Skeletal muscle tissue (tissue), 4 donors: ENCODE results near the gene FAAP20. TPM values are rescaled to one million over a fixed set of nuclear protein-coding genes. Genes with fewer than 3 reads are reported as not detected.

Experiments
- H3K27ac ChIP-seq: one replicate; pipeline ENCODE4 v1.7.0; 2013; ENCODE audit warnings: mild to moderate bottlenecking, low read depth, low read length, inconsistent platforms
- H3K27me3 ChIP-seq, 3 donors: one replicate each; pipeline ENCODE4 v1.7.0; 2013; ENCODE audit warnings: low read length in 3 of 3; ENCODE audit not compliant: control insufficient read depth in 3 of 3, insufficient read depth in 3 of 3
- H3K36me3 ChIP-seq, 3 donors: one replicate each; pipeline ENCODE4 v1.7.0; 2013; ENCODE audit warnings: low read length in 3 of 3; ENCODE audit not compliant: control insufficient read depth in 3 of 3, insufficient read depth in 3 of 3
- H3K4me1 ChIP-seq, 3 donors: one replicate each; pipeline ENCODE4 v1.7.0; 2013; ENCODE audit warnings: low read length in 3 of 3, mild to moderate bottlenecking in 3 of 3; ENCODE audit not compliant: control insufficient read depth in 3 of 3, insufficient read depth in 3 of 3
- H3K4me3 ChIP-seq, 3 donors: one replicate each; pipeline ENCODE4 v1.7.0; 2013; ENCODE audit warnings: low read length in 3 of 3
- H3K9ac ChIP-seq, 3 donors: one replicate each; pipeline ENCODE4 v1.7.0; 2013; ENCODE audit warnings: low read length in 3 of 3, mild to moderate bottlenecking in 3 of 3, moderate library complexity in 2 of 3, low read depth in 1 of 3
- H3K9me3 ChIP-seq, 3 donors: one replicate each; pipeline ENCODE4 v1.7.0; 2013; ENCODE audit warnings: low read length in 3 of 3; ENCODE audit not compliant: control insufficient read depth in 3 of 3
- total RNA-seq: library from RNA; depleted of rRNA; stranded (reverse); fragments of >200 nt; gene quantifications from one replicate; pipeline ENCODE4 v1.2.3, GENCODE V29; 2014
- donor health status: Osteomylitis.

The FAAP20 gene
- total RNA-seq, 1 donor from 2014 or later = 13.0 TPM

- Histone ChIP-seq H3K27ac (no peak overlapping the region), H3K9ac (no peak overlapping the region), H3K4me1 (peaks cover 7 to 8% (median 8%) of the 10 kb centered on the region in 3 donors), H3K9me3 (no peaks in the 10 kb centered on the region), H3K36me3 (no peaks in the 10 kb centered on the region), H3K4me3 (no peak overlapping the region), H3K27me3 (peaks cover 10 to 46% (median 24%) of the 10 kb centered on the region in 3 donors)
Measured at GRCh38 chr1:2172012-2172411, 22.6 kb downstream of the FAAP20 start.

DNA sequence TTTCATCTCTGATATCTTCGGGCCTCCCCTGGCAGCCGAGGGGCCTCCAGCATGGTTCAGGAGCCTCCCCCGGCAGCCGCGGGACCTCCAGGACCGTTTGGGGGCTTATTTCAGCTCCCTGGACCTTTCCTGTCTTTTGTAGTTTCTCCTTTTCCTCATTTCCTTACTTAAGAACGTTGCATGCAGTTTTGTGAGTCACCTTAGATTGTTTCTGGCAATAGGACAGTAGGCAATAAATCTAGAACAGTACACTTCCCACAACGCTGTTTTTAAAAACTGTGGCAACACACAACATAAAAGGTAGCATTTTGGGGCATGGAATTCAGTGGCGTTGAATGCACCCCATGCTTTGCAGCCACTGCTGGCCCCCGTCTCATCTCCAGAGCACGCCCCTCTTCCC is 24.4 kb downstream of the FAAP20 start:
- no peak overlapping the region for H3K27ac ChIP-seq
- no peaks in the 10 kb centered on the region for H3K36me3 ChIP-seq
- peaks cover 10 to 35% (median 20%) of the 10 kb centered on the region in 3 donors for H3K27me3 ChIP-seq
- H3K9me3 ChIP-seq = no peaks in the 10 kb centered on the region
- H3K4me3 ChIP-seq = no peak overlapping the region
- H3K4me1 ChIP-seq = peaks cover 7 to 8% (median 8%) of the 10 kb centered on the region in 3 donors
- no peak overlapping the region for H3K9ac ChIP-seq

GRCh38 chr1:2169200-2169836 is 25.3 kb downstream of the FAAP20 start:
- H3K36me3 ChIP-seq = no peaks in the 10 kb centered on the region

DNA sequence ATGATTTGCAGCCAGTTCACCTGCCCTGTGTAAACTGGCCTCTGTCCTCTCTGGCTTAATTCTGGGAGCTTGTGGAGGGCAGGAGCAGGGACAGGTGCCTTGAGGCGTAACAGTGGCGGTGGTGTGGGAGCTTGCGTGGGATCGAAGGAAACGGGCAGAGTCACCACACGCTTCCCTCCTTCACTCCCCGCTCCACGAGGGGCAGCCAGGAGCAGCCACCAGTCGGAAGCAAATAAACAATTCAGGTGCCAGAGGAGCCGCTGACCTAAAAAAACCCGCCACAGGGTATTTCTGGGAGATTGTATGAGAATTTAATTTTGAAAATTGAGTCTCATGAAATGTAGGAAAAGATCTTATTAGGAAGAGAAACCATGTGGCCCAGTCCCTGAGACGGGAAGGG is 26.0 kb downstream of the FAAP20 start:
- no peaks in the 10 kb centered on the region for H3K4me1 ChIP-seq
- no peak overlapping the region for H3K4me3 ChIP-seq
- H3K9ac ChIP-seq = no peak overlapping the region
- H3K36me3 ChIP-seq = no peaks in the 10 kb centered on the region
- H3K27ac ChIP-seq = no peak overlapping the region
- peaks cover 10 to 24% (median 14%) of the 10 kb centered on the region in 3 donors for H3K27me3 ChIP-seq
- no peaks in the 10 kb centered on the region for H3K9me3 ChIP-seq

More at GRCh38 chr1:2169200-2169836, 25.3 kb downstream of the FAAP20 start:
- Histone ChIP-seq H3K27ac (no peak overlapping the region), H3K9me3 (no peaks in the 10 kb centered on the region), H3K4me1 (peaks cover 0 to 3% (median under 1%) of the 10 kb centered on the region in 3 donors), H3K9ac (no peak overlapping the region), H3K27me3 (peaks cover 10 to 30% (median 20%) of the 10 kb centered on the region in 3 donors), H3K4me3 (no peak overlapping the region)

DNA sequence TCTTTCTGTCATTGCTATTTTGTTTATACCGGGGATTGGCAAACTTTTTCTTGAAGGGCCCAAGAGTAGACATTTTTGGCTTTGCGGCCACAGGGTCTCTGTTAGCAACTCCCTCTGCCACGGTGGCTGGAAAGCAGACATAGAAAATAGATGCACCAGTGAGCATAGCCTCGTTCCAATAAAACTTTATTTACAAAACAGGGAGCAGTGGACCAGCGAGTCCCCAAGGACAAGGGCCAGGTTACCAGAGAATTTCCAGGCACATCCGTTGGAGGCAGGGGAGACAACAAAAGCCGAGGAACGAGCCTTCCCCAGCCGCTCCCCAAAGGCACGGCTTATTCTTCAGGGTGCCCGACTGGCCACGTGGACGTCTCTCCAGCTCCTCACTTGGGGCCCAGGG is 26.5 kb downstream of the FAAP20 start:
- Histone ChIP-seq H3K9ac (no peak overlapping the region), H3K4me1 (no peaks in the 10 kb centered on the region), H3K27ac (no peak overlapping the region), H3K36me3 (no peaks in the 10 kb centered on the region), H3K27me3 (peaks cover 10 to 21% (median 16%) of the 10 kb centered on the region in 3 donors), H3K9me3 (no peaks in the 10 kb centered on the region), H3K4me3 (no peak overlapping the region)

- Histone ChIP-seq H3K9ac (no peak overlapping the region), H3K36me3 (no peaks in the 10 kb centered on the region), H3K27me3 (peaks cover 6 to 18% (median 10%) of the 10 kb centered on the region in 3 donors), H3K4me3 (no peak overlapping the region), H3K9me3 (no peaks in the 10 kb centered on the region), H3K27ac (no peak overlapping the region), H3K4me1 (no peaks in the 10 kb centered on the region)
Measured at GRCh38 chr1:2166695-2167094, 27.9 kb downstream of the FAAP20 start.

DNA sequence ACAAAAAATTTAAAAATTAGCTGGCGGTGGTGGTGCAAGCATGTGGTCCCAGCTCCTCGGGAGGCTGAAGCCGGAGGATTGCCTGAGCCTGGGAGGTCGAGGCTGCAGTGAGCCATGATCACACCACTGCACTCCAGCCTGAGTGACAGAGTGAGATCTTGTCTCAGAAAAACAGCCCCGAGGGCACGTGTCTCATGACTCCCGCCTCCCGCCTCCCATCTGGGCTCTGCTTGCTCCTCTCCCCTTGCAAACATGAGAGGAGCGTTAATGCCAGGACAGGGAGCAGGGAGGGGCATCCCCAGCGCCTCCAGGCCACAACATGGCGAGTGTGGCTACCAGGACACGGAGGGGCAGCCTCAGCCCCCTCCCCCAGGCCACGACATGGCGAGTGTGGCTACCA is 28.3 kb downstream of the FAAP20 start:
- Histone ChIP-seq H3K36me3 (no peaks in the 10 kb centered on the region), H3K9me3 (no peaks in the 10 kb centered on the region), H3K27me3 (peaks cover 6 to 18% (median 10%) of the 10 kb centered on the region in 3 donors), H3K27ac (no peak overlapping the region), H3K9ac (no peak overlapping the region), H3K4me1 (no peaks in the 10 kb centered on the region), H3K4me3 (no peak overlapping the region)

DNA sequence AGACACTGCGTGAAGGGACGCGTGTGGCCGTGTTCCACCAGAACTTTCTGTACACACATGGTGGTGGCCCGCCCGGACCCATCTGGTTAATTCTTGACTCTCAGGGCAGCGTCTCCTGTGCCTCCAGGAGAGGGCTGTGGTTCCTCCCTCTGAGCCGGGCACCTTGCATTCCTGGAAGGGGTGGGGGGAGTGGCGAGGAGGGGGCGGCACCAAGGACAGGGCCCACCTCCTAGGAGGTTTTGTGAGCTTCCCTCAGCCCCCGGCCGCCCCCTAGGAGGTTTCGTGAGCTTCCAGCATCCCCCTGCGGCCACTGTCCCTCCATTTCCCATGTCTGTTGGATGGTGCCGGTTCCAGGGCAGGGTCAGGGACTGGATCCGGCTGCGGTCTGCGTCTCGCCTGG is 28.9 kb downstream of the FAAP20 start:
- Histone ChIP-seq H3K27me3 (peaks cover 6 to 18% (median 10%) of the 10 kb centered on the region in 3 donors), H3K36me3 (no peaks in the 10 kb centered on the region), H3K4me3 (no peak overlapping the region), H3K9ac (no peak overlapping the region), H3K27ac (no peak overlapping the region), H3K4me1 (no peaks in the 10 kb centered on the region), H3K9me3 (no peaks in the 10 kb centered on the region)

DNA sequence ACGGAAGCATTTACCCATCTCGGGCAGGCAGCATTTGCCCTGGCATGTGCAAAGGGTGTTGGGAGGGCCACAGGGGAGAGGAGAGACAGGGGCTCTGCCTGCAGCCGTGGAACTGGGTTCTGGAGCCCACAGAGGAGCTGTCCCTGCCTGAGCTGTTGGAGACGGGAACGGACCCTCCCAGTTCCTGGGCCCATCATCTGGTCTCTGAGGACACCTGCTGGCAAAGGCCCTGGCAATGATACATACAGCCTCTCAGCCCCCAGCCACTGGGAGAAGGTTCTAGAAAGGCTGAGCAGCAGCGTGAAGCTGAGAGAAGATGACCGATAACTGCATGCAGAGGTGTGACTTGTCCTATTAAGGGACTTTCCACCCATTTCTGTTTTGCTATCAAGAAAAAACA is 31.4 kb downstream of the FAAP20 start:
- H3K27me3 ChIP-seq = peaks cover 0 to 14% (median 4%) of the 10 kb centered on the region in 3 donors
- no peaks in the 10 kb centered on the region for H3K4me1 ChIP-seq
- no peak overlapping the region for H3K27ac ChIP-seq
- H3K4me3 ChIP-seq = no peak overlapping the region
- H3K36me3 ChIP-seq = no peaks in the 10 kb centered on the region
- no peak overlapping the region for H3K9ac ChIP-seq
- H3K9me3 ChIP-seq = no peaks in the 10 kb centered on the region

- Histone ChIP-seq H3K9ac (no peak overlapping the region), H3K4me3 (no peak overlapping the region), H3K36me3 (no peaks in the 10 kb centered on the region), H3K27me3 (peaks cover 0 to 6% (median 0%) of the 10 kb centered on the region in 3 donors), H3K4me1 (peaks cover 0 to 4% (median 1%) of the 10 kb centered on the region in 3 donors), H3K27ac (no peak overlapping the region), H3K9me3 (no peaks in the 10 kb centered on the region)
Measured at GRCh38 chr1:2160451-2161300, 33.9 kb downstream of the FAAP20 start.
